ENCODE measurements around the gene BMERB1.
"Not testable (repeated sequence)": the region's sequence is repeated elsewhere in the genome, so short reads cannot be mapped to it uniquely, and the experiment has no call there.

The BMERB1 gene

DNA sequence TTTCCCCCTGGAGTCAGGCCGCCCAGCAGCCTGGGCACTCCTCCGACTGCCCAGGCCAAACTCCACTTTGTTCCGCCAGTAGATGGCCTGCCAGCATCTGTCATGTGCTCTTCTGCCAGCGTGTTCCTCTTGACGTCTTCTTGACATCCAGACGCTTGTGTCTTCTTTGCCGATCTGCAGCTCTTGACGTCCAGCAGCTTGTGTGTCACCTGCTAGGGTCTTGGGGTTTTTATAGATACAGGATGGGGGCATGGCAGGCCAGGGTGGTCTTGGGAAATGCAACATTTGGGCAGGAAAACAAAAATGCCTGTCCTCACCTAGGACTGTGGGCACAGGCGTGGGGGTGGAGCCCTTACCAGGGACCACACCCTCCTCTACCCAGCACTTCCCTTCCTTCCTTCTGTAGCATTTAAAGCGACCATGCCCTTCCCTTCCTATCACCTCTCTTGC, 88.7 kb downstream of the BMERB1 start:
- no peak for DNase-seq (ENCODE audit: low read depth in 2 of 2)

DNA sequence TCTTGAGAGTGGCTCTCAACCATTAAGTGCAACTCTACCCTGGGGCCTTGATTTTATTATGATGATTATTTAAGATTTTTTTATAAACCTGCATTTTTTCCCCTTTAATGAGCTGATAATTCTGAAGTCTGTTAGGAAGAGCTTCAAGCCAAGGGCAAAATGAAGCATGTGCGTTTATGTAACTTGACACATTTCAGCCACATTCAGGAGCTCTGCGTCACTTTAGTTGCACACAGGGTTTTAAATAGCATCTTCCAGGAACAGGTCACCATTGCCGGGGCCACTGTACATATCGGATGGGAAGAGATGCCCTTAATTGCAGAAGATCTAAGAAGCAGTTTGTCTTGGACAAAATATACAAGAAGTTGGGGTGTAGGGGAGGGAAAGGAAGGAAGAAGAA, 89.6 kb downstream of the BMERB1 start:
- DNase-seq (ENCODE audit: low read depth in 2 of 2), result no peak

DNA sequence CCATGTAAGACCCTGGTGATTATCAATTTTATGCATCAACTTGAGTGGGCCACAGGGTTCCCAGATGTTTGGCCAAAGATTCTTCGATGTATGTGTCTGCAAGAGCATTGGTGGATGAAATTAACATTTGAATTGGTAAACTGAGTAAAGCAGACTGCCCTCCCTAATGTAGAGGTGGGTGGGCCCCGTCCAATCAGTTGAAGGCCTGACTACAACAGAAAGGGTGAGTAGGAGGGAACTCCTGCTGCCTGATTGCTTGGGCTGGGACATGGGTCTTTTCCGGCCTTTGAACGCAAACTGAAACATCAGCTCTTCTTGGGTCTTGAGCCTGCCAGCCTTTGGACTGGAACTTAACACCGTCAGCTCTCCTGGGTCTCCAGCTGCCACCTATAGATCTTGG, 90.6 kb downstream of the BMERB1 start:
- no peak for DNase-seq (ENCODE audit: low read depth in 2 of 2)

DNA sequence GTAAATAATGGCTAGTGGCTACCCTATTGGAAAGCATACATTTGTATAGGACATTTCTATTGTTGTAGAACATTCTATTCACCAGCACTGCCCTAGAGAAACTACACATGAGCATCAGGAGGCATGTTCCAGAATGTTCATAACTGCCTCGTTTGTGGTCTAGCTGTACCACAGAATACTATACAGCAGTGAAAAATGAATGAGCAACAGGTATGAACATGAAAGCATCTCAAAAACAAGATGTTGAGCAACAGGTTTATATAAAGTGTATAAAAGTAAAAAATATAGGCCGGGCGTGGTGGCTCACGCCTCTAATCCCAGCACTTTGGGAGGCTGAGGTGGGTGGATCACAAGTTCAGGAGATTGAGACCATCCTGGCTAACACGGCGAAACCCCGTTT, 91.7 kb downstream of the BMERB1 start:
- DNase-seq (ENCODE audit: low read depth in 2 of 2), result no peak

GRCh38 chr16:15526731-15527130, 92.3 kb downstream of the BMERB1 start:
- DNase-seq (ENCODE audit: low read depth in 2 of 2), result no peak

DNA sequence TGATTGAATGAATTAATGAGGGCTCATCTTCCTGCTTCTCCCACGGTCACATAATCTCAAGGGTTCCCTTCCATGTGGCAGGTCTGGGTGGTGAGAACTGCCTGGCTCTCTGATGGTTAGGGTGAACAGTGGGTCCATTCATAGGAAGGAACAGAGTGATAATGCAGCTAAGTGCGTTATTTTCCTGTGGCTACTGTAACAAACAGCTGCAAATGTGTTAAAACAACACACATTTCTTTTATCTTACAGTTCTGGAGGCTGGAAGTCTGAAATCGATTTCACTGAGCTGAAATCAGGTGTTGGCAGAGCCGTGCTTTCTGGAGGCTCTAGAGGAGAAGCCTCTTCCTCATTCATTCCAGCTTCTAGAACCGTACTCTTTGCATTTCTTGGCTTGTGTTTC, 95.3 kb downstream of the BMERB1 start:
- DNase-seq (ENCODE audit: low read depth in 2 of 2), result no peak

GRCh38 chr16:15530085-15530484, 95.7 kb downstream of the BMERB1 start:
- no peak for DNase-seq (ENCODE audit: low read depth in 2 of 2)

- no peak for DNase-seq (ENCODE audit: low read depth in 2 of 2)
Measured at GRCh38 chr16:15532825-15533224, 98.4 kb downstream of the BMERB1 start.

DNA sequence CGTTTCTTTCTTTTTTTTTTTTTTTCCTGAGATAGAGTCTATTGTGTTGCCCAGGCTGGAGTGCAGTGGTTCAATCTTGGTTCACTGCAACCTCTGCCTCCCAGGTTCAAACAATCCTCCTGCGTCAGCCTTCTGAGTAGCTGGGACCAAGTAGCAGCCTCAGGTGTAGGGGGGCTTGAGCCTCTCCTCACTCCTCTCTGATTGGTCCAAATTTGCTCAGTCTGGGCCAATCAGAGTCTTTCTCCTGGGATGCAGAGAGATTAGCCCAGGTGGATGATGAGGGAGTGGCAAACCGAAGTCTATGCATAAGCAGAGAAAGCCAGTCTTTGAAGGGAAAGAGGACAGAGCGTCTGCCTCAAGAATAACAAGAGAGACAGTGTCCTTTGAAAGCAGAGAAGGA, 99.0 kb downstream of the BMERB1 start:
- DNase-seq (ENCODE audit: low read depth in 2 of 2), result no peak

DNA sequence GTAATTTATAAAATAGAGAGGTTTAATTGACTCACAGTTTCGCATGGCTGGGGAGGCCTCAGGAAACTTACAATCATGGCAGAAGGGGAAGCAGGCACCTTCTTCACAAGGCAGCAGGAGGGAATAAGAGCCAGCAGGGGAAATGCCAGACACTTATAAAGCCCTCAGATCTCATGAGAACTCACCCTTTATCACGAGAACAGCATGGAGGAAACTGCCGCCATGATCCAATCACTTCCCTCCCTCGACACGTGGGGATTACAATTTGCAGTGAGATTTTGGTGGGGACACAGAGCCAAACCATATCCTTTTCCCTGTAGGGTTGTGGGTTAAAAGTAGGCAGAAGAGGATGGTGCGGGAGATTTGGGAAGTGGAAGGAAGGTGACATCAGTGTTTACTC, 101.4 kb downstream of the BMERB1 start:
- no peak for DNase-seq (ENCODE audit: low read depth in 2 of 2)

DNA sequence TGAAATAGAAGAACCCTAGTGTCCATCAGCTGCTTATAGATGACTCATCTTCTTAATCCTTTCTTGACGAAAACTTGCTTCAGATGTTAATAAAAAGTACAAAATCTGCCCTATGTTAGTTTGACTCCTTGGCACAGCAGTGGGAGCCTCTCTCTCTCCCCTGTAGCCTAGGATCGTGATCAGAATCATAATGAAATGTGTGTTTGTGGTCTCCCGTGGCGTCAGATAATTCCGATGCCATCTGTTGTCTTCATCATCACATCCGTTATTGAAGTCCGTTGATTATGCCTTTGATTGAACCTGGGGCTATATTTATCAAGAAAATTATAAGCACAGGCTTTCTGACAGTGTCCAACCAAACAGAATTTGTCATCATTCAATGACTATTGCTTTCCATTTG, 102.5 kb downstream of the BMERB1 start:
- no peak for DNase-seq (ENCODE audit: low read depth in 2 of 2)

GRCh38 chr16:15538507-15538906, 104.1 kb downstream of the BMERB1 start:
- DNase-seq (ENCODE audit: low read depth in 2 of 2), result no peak

- DNase-seq (ENCODE audit: low read depth in 2 of 2), result no peak
Measured at GRCh38 chr16:15539197-15539596, 104.8 kb downstream of the BMERB1 start.

- no peak for DNase-seq (ENCODE audit: low read depth in 2 of 2)
Measured at GRCh38 chr16:15542261-15542660, 107.9 kb downstream of the BMERB1 start.

- DNase-seq (ENCODE audit: low read depth in 2 of 2), result no peak
Measured at GRCh38 chr16:15542734-15543347, 108.5 kb downstream of the BMERB1 start.

GRCh38 chr16:15544405-15544804, 110.0 kb downstream of the BMERB1 start:
- DNase-seq (ENCODE audit: low read depth in 2 of 2), result no peak

DNA sequence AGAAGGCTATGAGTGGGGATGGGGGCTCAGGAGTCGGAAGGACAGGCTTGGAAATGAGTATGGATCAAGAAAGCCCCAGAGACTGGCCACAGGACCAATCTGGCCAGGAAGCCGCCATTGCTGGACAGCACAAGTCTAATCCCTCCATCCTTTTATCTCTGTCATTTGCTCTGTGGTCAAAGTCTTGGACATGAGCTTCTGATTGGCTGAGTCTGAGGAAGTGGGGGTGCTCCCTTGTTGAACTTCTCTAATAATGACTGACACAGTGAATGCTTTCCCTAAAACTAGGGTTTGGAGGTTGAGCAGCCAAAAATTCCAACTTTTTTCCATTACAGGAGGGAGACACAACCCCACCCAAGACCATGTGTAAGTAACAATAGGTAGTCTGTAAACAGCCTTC, 111.2 kb downstream of the BMERB1 start:
- DNase-seq (ENCODE audit: low read depth in 2 of 2), result no peak

DNA sequence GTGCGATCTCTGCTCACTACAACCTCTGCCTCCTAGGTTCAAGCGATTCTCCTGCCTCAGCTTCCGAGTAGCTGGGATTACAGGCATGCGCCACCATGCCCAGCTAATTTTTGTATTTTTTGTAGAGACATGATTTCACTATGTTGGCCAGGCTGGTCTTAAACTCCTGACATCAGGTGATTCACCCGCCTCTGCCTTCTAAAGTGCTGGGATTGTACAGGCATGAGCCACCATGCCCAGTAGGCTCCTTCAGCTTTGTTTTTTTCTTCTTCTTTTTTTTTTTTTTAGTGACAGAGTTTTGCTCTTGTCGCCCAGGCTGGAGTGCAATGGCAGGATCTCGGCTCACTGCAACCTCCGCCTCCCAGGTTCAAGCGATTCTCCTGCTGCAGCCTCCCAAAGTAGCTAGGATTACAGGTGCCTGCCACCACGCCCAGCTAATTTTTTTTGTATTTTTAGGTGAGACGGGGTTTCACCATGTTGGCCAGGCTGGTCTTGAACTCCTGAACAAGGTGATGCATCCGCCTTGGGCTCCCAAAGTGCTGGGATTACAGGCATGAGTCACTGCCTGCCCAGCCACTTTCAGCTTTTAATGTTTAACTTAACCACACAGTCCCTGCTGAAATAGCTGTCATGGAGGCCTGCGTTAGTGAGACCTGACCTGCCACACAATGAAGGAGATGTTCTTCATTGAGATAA, 112.8 kb downstream of the BMERB1 start:
- DNase-seq (ENCODE audit: low read depth in 2 of 2), result not testable (repeated sequence)

DNA sequence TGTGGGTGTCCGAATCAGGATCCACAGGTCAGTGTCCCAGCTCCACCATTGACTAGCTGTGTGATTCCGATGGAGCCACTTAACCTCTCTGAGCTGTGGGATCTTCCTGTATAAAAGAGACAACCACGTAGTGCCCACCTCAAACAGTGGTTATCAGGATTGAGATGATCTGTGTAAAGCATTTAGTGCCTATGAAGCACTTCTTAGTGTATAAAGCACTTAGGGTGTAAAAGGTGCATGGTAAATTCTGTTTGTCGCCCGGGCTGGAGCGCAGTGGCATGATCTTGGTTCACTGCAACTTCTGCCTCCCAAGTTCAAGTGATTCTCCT, 113.3 kb downstream of the BMERB1 start:
- no peak for DNase-seq (ENCODE audit: low read depth in 2 of 2)

GRCh38 chr16:15548482-15548891, 114.1 kb downstream of the BMERB1 start:
- no peak for DNase-seq (ENCODE audit: low read depth in 2 of 2)

GRCh38 chr16:15552507-15552906, 118.1 kb downstream of the BMERB1 start:
- no peak for DNase-seq (ENCODE audit: low read depth in 2 of 2)

DNA sequence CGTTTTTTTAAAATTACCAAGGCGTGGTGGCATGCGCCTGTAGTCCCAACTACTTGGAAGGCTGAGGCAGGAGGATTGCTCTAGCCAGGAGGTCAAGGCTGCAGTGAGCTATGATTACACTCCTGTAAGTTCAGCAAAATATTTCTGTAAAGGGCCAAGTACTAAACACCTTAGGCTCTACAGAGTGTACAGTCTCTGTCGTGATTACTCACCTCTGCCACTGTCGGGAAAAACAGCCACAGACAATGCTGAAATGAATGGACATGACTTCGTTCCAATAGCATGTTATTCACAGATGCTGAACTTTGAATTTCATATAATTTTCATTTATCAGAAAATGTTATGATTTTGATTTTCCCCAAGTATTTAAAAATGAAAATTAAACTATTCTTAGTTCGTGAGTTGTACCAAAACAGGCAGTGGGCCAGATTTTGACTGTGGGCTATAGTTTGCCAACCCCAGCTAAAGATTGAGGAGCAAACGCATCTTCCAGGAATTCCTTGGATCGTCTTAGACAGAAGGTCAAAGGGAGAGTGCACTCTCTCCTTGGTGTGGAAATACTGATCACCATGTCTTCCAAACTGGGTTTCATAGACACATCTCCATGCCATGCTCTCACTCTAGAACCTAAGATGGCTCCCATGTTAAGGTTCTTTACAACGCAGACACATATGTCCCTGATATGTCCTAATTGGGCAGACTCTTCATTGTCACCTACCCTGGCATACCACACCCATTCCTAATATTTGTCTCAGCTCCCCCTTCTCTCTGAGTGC, 119.1 kb downstream of the BMERB1 start:
- no peak for DNase-seq (ENCODE audit: low read depth in 2 of 2)

- no peak for DNase-seq (ENCODE audit: low read depth in 2 of 2)
Measured at GRCh38 chr16:15556130-15556529, 121.7 kb downstream of the BMERB1 start.
